Mesenchymal stem cell (in vitro differentiated cells and primary cell): ENCODE results near the gene RAP1B. TPM values are rescaled to one million over a fixed set of nuclear protein-coding genes. Genes with fewer than 3 reads are reported as not detected.

ENCODE experiments used
- small RNA-seq: library from polyadenylated mRNA; stranded (forward); fragments of <200 nt; extraction: miRNeasy Mini kit (QIAGEN cat#:217004); gene quantifications from one replicate; pipeline ENCODE3, GENCODE V24; 2013; ENCODE audit warnings: low read depth

RAP1B gene

Small RNAs within 50 kb of the gene (small RNA-seq; reads per million reads assigned to genes)
- gene RF00017: not detected
- not detected for gene SNORA70G
